HepG2 (cell line): ENCODE data around the gene NECTIN2. TPM values are rescaled to one million over a fixed set of nuclear protein-coding genes. Genes with fewer than 3 reads are reported as not detected.
A peak's percentile ranks its signal among the peaks of the same experiment; 100 is the strongest.

Source experiments
- AFF4 ChIP-seq: sonication (generic); formaldehyde crosslinking; IDR thresholded peaks from 2 replicates; pipeline ENCODE4 v1.4.0; 2020; ENCODE audit warnings: missing genetic modification reagents
- CBFB ChIP-seq: sonication (generic); formaldehyde crosslinking; IDR thresholded peaks from 2 replicates; pipeline ENCODE4 v1.4.0; 2020; ENCODE audit warnings: missing genetic modification reagents
- CCDC6 ChIP-seq: sonication (generic); formaldehyde crosslinking; IDR thresholded peaks from 2 replicates; pipeline ENCODE4 v1.8.1; 2022; ENCODE audit warnings: mild to moderate bottlenecking, missing genetic modification reagents, moderate library complexity
- DBP ChIP-seq: sonication (generic); formaldehyde crosslinking; IDR thresholded peaks from 2 replicates; pipeline ENCODE4 v1.4.0; 2020; ENCODE audit warnings: missing genetic modification reagents; ENCODE audit errors: not compliant biosample characterization
- ELF3 ChIP-seq: IDR thresholded peaks from 2 replicates; pipeline ENCODE4 v1.6.1; 2016; ENCODE audit warnings: missing genetic modification reagents, missing compliant biosample characterization
- GPBP1L1 ChIP-seq: sonication (generic); formaldehyde crosslinking; IDR thresholded peaks from 2 replicates; pipeline ENCODE4 v1.5.0; 2020; ENCODE audit warnings: mild to moderate bottlenecking, missing genetic modification reagents
- HDAC2 ChIP-seq: sonication (generic); formaldehyde crosslinking; IDR thresholded peaks from 2 replicates; pipeline ENCODE4 v1.4.0; 2020; ENCODE audit warnings: missing genetic modification reagents
- HMGA1 ChIP-seq: sonication (generic); formaldehyde crosslinking; conservative IDR thresholded peaks from 2 replicates; pipeline ENCODE4 v1.4.0; 2020; ENCODE audit warnings: missing genetic modification reagents
- KAT7 ChIP-seq: IDR thresholded peaks from 2 replicates; pipeline ENCODE4 v1.6.1; 2018; ENCODE audit warnings: borderline replicate concordance, missing compliant biosample characterization
- KLF16 ChIP-seq, 2 experiments: sonication (generic) in 1 of 2; formaldehyde crosslinking in 1 of 2; IDR thresholded peaks; 2 replicates each; pipeline versions ENCODE4 v1.6.1 to v1.8.0; 2016 to 2023; ENCODE audit warnings: missing genetic modification reagents in 2 of 2, missing compliant biosample characterization in 1 of 2
- RCOR2 ChIP-seq: IDR thresholded peaks from 2 replicates; pipeline ENCODE4 v1.6.1; 2016; ENCODE audit warnings: missing biosample characterization, missing genetic modification reagents
- REPIN1 ChIP-seq: sonication (generic); formaldehyde crosslinking; IDR thresholded peaks from 2 replicates; pipeline ENCODE4 v1.8.0; 2022; ENCODE audit warnings: missing genetic modification reagents, low read depth, mild to moderate bottlenecking, borderline replicate concordance
- SIN3B ChIP-seq: fragments of 150-350 bp; IDR thresholded peaks from 2 replicates; pipeline ENCODE4 v1.6.1; 2014; ENCODE audit warnings: low read length
- SKIL ChIP-seq: sonication (generic); formaldehyde crosslinking; IDR thresholded peaks from 2 replicates; pipeline ENCODE4 v1.8.0; 2022; ENCODE audit warnings: missing genetic modification reagents, mild to moderate bottlenecking, moderate library complexity, borderline replicate concordance
- SOX6 ChIP-seq, 2 experiments: fragments of 450-650 bp in 1 of 2; sonication (generic) in 1 of 2; formaldehyde crosslinking in 1 of 2; IDR thresholded peaks; 2 replicates each; pipeline versions ENCODE4 v1.4.0 to v1.6.1; 2017 to 2020; ENCODE audit warnings: antibody characterized with exemption in 1 of 2, mild to moderate bottlenecking in 1 of 2, missing genetic modification reagents in 1 of 2
- SUZ12 ChIP-seq: fragments of 150-350 bp; IDR thresholded peaks from 2 replicates; pipeline ENCODE4 v1.6.1; 2014; ENCODE audit warnings: low read depth, low read length
- TRIM24 ChIP-seq: sonication (generic); formaldehyde crosslinking; IDR thresholded peaks from 2 replicates; pipeline ENCODE4 v1.8.0; 2022; ENCODE audit warnings: mild to moderate bottlenecking, missing genetic modification reagents
- ZBTB7A ChIP-seq: sonication (generic); formaldehyde crosslinking; IDR thresholded peaks from 2 replicates; pipeline ENCODE4 v1.8.0; 2022; ENCODE audit warnings: mild to moderate bottlenecking, missing genetic modification reagents
- ZNF331 ChIP-seq: sonication (generic); formaldehyde crosslinking; IDR thresholded peaks from 2 replicates; pipeline ENCODE4 v1.4.0; 2020; ENCODE audit warnings: missing genetic modification reagents
- ZNF446 ChIP-seq: sonication (generic); formaldehyde crosslinking; IDR thresholded peaks from 2 replicates; pipeline ENCODE4 v1.5.0; 2020; ENCODE audit warnings: mild to moderate bottlenecking, missing genetic modification reagents
- ZNF547 ChIP-seq: sonication (generic); formaldehyde crosslinking; IDR thresholded peaks from 2 replicates; pipeline ENCODE4 v1.5.1; 2020; ENCODE audit warnings: mild to moderate bottlenecking, missing genetic modification reagents
- ZNF792 ChIP-seq: IDR thresholded peaks from 2 replicates; pipeline ENCODE4 v1.6.1; 2016
- ZSCAN12 ChIP-seq: sonication (generic); formaldehyde crosslinking; IDR thresholded peaks from 2 replicates; pipeline ENCODE4 v1.9.0; 2021; ENCODE audit warnings: mild to moderate bottlenecking, missing genetic modification reagents
- ZSCAN29 ChIP-seq: sonication (generic); formaldehyde crosslinking; conservative IDR thresholded peaks from 2 replicates; pipeline ENCODE4 v1.4.0; 2020; ENCODE audit warnings: mild to moderate bottlenecking, missing genetic modification reagents
- ZZZ3 ChIP-seq: sonication (generic); formaldehyde crosslinking; IDR thresholded peaks from 2 replicates; pipeline ENCODE4 v1.4.0; 2020; ENCODE audit warnings: missing genetic modification reagents, mild to moderate bottlenecking, borderline replicate concordance
- polyA plus RNA-seq, 8 experiments: library from polyadenylated mRNA; depleted of rRNA in 3 of 8; stranded (reverse) in 7 of 8; unstranded in 1 of 8; fragments of >200 nt; fragmentation: Illumina TruSeq in 4 of 8; extraction: Trizol in 4 of 8; gene quantifications; 2 replicates each; pipeline versions ENCODE4 v1.2.1 to v1.2.3, GENCODE V29; 2011 to 2016; ENCODE audit warnings: low read depth in 4 of 8, missing spikeins in 1 of 8, mixed read lengths in 1 of 8; ENCODE audit not compliant: insufficient read depth in 1 of 8
- total RNA-seq, 5 experiments: library from RNA; depleted of rRNA; stranded (reverse); fragments of >200 nt; fragmentation: Illumina TruSeq; extraction: Trizol; gene quantifications; 2 replicates each; pipeline ENCODE4 v1.2.3, GENCODE V29; 2016; ENCODE audit warnings: low read depth in 1 of 5

Gene NECTIN2
- total and polyA plus RNA-seq, 2 of the 13 experiments (the other 11 are each of a cell fraction or from before 2014, with no cell fraction given) = 75.4 to 114 TPM

DNA sequence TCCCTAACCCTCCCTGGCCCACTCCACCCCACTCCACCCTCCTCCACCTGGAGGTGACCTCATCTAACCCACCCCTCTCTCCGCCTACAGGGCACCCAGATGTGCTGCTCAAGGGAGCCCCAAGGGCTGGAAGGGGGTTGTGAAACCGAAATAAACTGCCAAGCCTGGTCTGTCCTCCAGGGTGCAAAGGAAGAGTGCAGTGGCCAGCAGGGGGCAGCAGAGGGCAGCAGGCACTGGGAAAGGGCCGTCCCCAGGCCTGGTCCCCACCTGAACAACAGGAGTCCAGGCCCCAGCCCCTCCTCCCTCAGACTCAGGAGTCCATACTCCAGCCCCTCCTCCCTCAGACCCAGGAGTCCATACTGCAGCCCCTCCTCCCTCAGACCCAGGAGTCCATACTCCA lies 45.6 kb upstream of the NECTIN2 start (continued):
- no peak for TF ChIP-seq AFF4 (CRISPR knock-in tag)
- TF ChIP-seq KAT7 (CRISPR knock-in tag) = no peak
- TF ChIP-seq ZNF547 = no peak
- TF ChIP-seq SKIL (CRISPR knock-in tag) = no peak
- TF ChIP-seq RCOR2 (CRISPR knock-in tag) = no peak
- TF ChIP-seq SIN3B = no peak
- TF ChIP-seq HMGA1 = no peak
- TF ChIP-seq CBFB (CRISPR knock-in tag) = peak; percentile 44; the same call in 1 of the 2 replicates
- no peak for TF ChIP-seq CCDC6
- TF ChIP-seq ZNF792 (CRISPR knock-in tag) = peak; percentile 59; the same call in 1 of the 2 replicates
- no peak for TF ChIP-seq GPBP1L1
- peak; percentile 62; the same call in 1 of the 2 replicates for TF ChIP-seq REPIN1 (CRISPR knock-in tag)
- TF ChIP-seq TRIM24 (CRISPR knock-in tag) = no peak
- no peak for TF ChIP-seq SOX6 (IDR thresholded peaks at IDR 0.05)
- peak; percentile 40; the same call in 1 of the 2 replicates for TF ChIP-seq SOX6 (CRISPR knock-in tag; IDR thresholded peaks at IDR 0.05)
- no peak for TF ChIP-seq ZSCAN12 (CRISPR knock-in tag)
- TF ChIP-seq HDAC2 (CRISPR knock-in tag) = peak; percentile 31; the same call in 1 of the 2 replicates
- TF ChIP-seq ZSCAN29 = 0 out of 2 replicates have a peak, but pooled peaks have one; percentile 34
- TF ChIP-seq SUZ12 = no peak
- TF ChIP-seq DBP (CRISPR knock-in tag) = no peak
- TF ChIP-seq ELF3 = 0 out of 2 replicates have a peak, but pooled peaks have one; percentile 55
- no peak for TF ChIP-seq ZNF446
- TF ChIP-seq ZNF331 (CRISPR knock-in tag) = peak; percentile 63
- TF ChIP-seq ZZZ3 = no peak
- TF ChIP-seq KLF16 (CRISPR knock-in tag; IDR thresholded peaks at IDR 0.05) = peak in 1 of 2 experiments; percentile 45; a peak in 1 of 4 replicates
- 0 out of 2 replicates have a peak, but pooled peaks have one; percentile 61 for TF ChIP-seq ZBTB7A (CRISPR knock-in tag)
